ENCODE results near the gene GTF2E1.
"Not testable (repeated sequence)": the region's sequence is repeated elsewhere in the genome, so short reads cannot be mapped to it uniquely, and the experiment has no call there.

DNA sequence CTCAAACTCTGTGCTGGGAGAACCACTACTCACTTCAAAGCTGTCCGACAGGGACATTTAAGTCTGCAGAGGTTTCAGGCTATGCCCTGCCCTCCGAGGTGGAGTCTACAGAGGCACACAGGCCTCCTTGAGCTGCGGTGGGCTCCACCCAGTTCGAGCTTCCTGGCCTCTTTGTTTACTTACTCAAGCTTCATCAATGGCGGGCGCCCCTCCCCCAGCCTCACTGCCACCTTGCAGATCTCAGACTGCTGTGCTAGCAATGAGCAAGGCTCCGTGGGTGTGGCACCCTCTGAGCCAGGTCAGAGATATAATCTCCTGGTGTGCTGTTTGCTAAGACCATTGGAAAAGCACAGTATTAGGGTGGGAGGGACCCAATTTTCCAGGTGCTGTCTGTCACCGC, 4.5 kb upstream of the GTF2E1 start:
- TF ChIP-seq, protein P1, sequence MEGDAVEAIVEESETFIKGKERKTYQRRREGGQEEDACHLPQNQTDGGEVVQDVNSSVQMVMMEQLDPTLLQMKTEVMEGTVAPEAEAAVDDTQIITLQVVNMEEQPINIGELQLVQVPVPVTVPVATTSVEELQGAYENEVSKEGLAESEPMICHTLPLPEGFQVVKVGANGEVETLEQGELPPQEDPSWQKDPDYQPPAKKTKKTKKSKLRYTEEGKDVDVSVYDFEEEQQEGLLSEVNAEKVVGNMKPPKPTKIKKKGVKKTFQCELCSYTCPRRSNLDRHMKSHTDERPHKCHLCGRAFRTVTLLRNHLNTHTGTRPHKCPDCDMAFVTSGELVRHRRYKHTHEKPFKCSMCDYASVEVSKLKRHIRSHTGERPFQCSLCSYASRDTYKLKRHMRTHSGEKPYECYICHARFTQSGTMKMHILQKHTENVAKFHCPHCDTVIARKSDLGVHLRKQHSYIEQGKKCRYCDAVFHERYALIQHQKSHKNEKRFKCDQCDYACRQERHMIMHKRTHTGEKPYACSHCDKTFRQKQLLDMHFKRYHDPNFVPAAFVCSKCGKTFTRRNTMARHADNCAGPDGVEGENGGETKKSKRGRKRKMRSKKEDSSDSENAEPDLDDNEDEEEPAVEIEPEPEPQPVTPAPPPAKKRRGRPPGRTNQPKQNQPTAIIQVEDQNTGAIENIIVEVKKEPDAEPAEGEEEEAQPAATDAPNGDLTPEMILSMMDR (conservative IDR thresholded peaks at IDR 0.05 in 1 of 2, IDR thresholded peaks at IDR 0.05 in 1 of 2; ENCODE audit: low read depth in 1 of 2, low read length in 2 of 2) = not testable (repeated sequence)
- TF ChIP-seq EZH2 (IDR thresholded peaks at IDR 0.05; ENCODE audit: low read length, missing control alignments) = not testable (repeated sequence)

Data from fibroblast of lung (primary cell).